HepG2 (cell line): ENCODE data around the gene TUBG2. TPM values are rescaled to one million over a fixed set of nuclear protein-coding genes. Genes with fewer than 3 reads are reported as not detected.
A peak's percentile ranks its signal among the peaks of the same experiment; 100 is the strongest.

Experiments
- AHR ChIP-seq: IDR thresholded peaks from 2 replicates; pipeline ENCODE4 v1.6.1; 2018; ENCODE audit warnings: missing genetic modification reagents, missing compliant biosample characterization
- GLI4 ChIP-seq: sonication (generic); formaldehyde crosslinking; IDR thresholded peaks from 2 replicates; pipeline ENCODE4 v1.5.1; 2020; ENCODE audit warnings: missing genetic modification reagents, mild to moderate bottlenecking, moderate library complexity, borderline replicate concordance
- HNF4G ChIP-seq, 2 experiments: sonication (generic) in 1 of 2; formaldehyde crosslinking in 1 of 2; IDR thresholded peaks; 2 replicates each; pipeline versions ENCODE4 v1.4.0 to v1.6.1; 2011 to 2020; ENCODE audit warnings: borderline replicate concordance in 2 of 2, low read depth in 2 of 2, mild to moderate bottlenecking in 2 of 2, low read length in 1 of 2, missing genetic modification reagents in 1 of 2, moderate library complexity in 1 of 2
- SETDB1 ChIP-seq: sonication (generic); formaldehyde crosslinking; IDR thresholded peaks from 2 replicates; pipeline ENCODE4 v1.5.1; 2020; ENCODE audit warnings: missing genetic modification reagents, mild to moderate bottlenecking, borderline replicate concordance
- TBX2 ChIP-seq: sonication (generic); formaldehyde crosslinking; IDR thresholded peaks from 2 replicates; pipeline ENCODE4 v1.5.0; 2020; ENCODE audit warnings: missing genetic modification reagents, mild to moderate bottlenecking, borderline replicate concordance
- TOPORS ChIP-seq: sonication (generic); formaldehyde crosslinking; IDR thresholded peaks from 2 replicates; pipeline ENCODE4 v1.8.0; 2023; ENCODE audit warnings: mild to moderate bottlenecking, missing genetic modification reagents
- ZNF674 ChIP-seq: sonication (generic); formaldehyde crosslinking; IDR thresholded peaks from 2 replicates; pipeline ENCODE4 v1.5.0; 2020; ENCODE audit warnings: low read depth, mild to moderate bottlenecking, missing genetic modification reagents
- polyA plus RNA-seq, 8 experiments: library from polyadenylated mRNA; depleted of rRNA in 3 of 8; stranded (reverse) in 7 of 8; unstranded in 1 of 8; fragments of >200 nt; fragmentation: Illumina TruSeq in 4 of 8; extraction: Trizol in 4 of 8; gene quantifications; 2 replicates each; pipeline versions ENCODE4 v1.2.1 to v1.2.3, GENCODE V29; 2011 to 2016; ENCODE audit warnings: low read depth in 4 of 8, missing spikeins in 1 of 8, mixed read lengths in 1 of 8; ENCODE audit not compliant: insufficient read depth in 1 of 8
- total RNA-seq, 5 experiments: library from RNA; depleted of rRNA; stranded (reverse); fragments of >200 nt; fragmentation: Illumina TruSeq; extraction: Trizol; gene quantifications; 2 replicates each; pipeline ENCODE4 v1.2.3, GENCODE V29; 2016; ENCODE audit warnings: low read depth in 1 of 5
- TF ChIP-seq, protein P1 (sequence below): sonication (generic); formaldehyde crosslinking; IDR thresholded peaks from 2 replicates; pipeline ENCODE4 v1.4.0; 2020; ENCODE audit warnings: missing genetic modification reagents; ENCODE audit errors: not compliant biosample characterization
- TF ChIP-seq, protein P2 (sequence below): sonication (generic); formaldehyde crosslinking; IDR thresholded peaks from 2 replicates; pipeline ENCODE4 v1.4.0; 2020; ENCODE audit warnings: missing genetic modification reagents, mild to moderate bottlenecking, borderline replicate concordance
- TF ChIP-seq, protein P3 (sequence below): sonication (generic); formaldehyde crosslinking; IDR thresholded peaks from 2 replicates; pipeline ENCODE4 v1.8.0; 2022; ENCODE audit warnings: mild to moderate bottlenecking, missing genetic modification reagents
- TF ChIP-seq, protein P4 (sequence below): sonication (generic); formaldehyde crosslinking; IDR thresholded peaks from 2 replicates; pipeline ENCODE4 v1.5.0; 2020; ENCODE audit warnings: missing genetic modification reagents, mild to moderate bottlenecking, borderline replicate concordance
- TF ChIP-seq, protein P5 (sequence below): sonication (generic); formaldehyde crosslinking; IDR thresholded peaks from 2 replicates; pipeline ENCODE4 v1.4.0; 2020; ENCODE audit warnings: mild to moderate bottlenecking, missing genetic modification reagents
- TF ChIP-seq, protein P6 (sequence below): sonication (generic); formaldehyde crosslinking; conservative IDR thresholded peaks from 2 replicates; pipeline ENCODE4 v1.8.1; 2023; ENCODE audit warnings: missing genetic modification reagents

The TUBG2 gene
- total and polyA plus RNA-seq, 2 of the 13 experiments (the other 11 are each of a cell fraction or from before 2014, with no cell fraction given): 16.0 to 42.3 TPM

DNA sequence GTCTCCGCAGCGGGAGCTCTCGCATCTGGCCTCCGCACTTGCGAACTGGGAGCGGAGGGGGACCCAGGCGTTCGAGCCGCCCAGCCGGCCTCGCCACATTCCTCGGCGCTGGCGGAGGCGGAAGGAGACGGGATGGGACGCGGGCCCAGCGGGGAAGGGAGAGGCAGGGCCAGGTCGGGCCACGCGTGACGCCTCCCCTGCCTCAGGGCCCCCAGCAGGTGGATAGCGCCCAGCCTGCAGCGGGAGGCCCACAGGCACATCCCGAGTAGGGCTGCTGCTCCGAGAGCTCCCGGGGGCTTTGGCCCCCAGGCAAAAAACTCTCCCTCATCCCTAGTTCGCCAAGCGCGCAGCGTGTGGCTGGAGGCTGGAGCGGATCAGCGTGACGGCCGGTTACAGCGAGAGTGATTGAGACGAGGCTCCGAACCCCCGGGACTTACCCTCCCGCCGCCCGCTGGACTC lies 16.9 kb downstream of the TUBG2 start (continued):
- TF ChIP-seq, protein P1, sequence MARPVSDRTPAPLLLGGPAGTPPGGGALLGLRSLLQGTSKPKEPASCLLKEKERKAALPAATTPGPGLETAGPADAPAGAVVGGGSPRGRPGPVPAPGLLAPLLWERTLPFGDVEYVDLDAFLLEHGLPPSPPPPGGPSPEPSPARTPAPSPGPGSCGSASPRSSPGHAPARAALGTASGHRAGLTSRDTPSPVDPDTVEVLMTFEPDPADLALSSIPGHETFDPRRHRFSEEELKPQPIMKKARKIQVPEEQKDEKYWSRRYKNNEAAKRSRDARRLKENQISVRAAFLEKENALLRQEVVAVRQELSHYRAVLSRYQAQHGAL (CRISPR knock-in tag): peak; percentile 24
- TF ChIP-seq HNF4G (IDR thresholded peaks at IDR 0.05; ENCODE audit: borderline replicate concordance, low read depth, low read length): no peak
- 0 out of 2 replicates have a peak, but pooled peaks have one; percentile 6 for TF ChIP-seq HNF4G (CRISPR knock-in tag; IDR thresholded peaks at IDR 0.05; ENCODE audit: borderline replicate concordance, low read depth)
- peak; percentile 92 for TF ChIP-seq ZNF674 (CRISPR knock-in tag)
- TF ChIP-seq, protein P2, sequence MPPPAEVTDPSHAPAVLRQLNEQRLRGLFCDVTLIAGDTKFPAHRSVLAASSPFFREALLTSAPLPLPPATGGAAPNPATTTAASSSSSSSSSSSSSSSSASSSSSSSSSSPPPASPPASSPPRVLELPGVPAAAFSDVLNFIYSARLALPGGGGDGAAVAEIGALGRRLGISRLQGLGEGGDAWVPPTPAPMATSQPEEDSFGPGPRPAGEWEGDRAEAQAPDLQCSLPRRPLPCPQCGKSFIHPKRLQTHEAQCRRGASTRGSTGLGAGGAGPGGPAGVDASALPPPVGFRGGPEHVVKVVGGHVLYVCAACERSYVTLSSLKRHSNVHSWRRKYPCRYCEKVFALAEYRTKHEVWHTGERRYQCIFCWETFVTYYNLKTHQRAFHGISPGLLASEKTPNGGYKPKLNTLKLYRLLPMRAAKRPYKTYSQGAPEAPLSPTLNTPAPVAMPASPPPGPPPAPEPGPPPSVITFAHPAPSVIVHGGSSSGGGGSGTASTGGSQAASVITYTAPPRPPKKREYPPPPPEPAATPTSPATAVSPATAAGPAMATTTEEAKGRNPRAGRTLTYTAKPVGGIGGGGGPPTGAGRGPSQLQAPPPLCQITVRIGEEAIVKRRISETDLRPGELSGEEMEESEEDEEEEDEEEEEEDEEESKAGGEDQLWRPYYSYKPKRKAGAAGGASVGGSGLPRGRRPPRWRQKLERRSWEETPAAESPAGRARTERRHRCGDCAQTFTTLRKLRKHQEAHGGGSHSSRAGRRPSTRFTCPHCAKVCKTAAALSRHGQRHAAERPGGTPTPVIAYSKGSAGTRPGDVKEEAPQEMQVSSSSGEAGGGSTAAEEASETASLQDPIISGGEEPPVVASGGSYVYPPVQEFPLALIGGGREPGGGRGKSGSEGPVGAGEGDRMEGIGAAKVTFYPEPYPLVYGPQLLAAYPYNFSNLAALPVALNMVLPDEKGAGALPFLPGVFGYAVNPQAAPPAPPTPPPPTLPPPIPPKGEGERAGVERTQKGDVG: 0 out of 2 replicates have a peak, but pooled peaks have one; percentile 56
- TF ChIP-seq, protein P3, sequence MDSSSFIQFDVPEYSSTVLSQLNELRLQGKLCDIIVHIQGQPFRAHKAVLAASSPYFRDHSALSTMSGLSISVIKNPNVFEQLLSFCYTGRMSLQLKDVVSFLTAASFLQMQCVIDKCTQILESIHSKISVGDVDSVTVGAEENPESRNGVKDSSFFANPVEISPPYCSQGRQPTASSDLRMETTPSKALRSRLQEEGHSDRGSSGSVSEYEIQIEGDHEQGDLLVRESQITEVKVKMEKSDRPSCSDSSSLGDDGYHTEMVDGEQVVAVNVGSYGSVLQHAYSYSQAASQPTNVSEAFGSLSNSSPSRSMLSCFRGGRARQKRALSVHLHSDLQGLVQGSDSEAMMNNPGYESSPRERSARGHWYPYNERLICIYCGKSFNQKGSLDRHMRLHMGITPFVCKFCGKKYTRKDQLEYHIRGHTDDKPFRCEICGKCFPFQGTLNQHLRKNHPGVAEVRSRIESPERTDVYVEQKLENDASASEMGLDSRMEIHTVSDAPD (CRISPR knock-in tag): 0 out of 2 replicates have a peak, but pooled peaks have one; percentile 33
- TF ChIP-seq TBX2 (CRISPR knock-in tag): peak; percentile 53
- TF ChIP-seq TOPORS (CRISPR knock-in tag): 0 out of 2 replicates have a peak, but pooled peaks have one; percentile 60
- TF ChIP-seq, protein P4, sequence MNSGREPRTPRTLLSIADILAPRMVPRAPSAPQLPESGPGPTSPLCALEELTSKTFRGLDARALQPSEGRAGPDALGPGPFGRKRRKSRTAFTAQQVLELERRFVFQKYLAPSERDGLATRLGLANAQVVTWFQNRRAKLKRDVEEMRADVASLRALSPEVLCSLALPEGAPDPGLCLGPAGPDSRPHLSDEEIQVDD (CRISPR knock-in tag): 0 out of 2 replicates have a peak, but pooled peaks have one; percentile 35
- TF ChIP-seq SETDB1 (CRISPR knock-in tag): 0 out of 2 replicates have a peak, but pooled peaks have one; percentile 69
- TF ChIP-seq AHR: no peak
- TF ChIP-seq GLI4 (CRISPR knock-in tag): peak; percentile 54; the same call in 1 of the 2 replicates
- TF ChIP-seq, protein P5, sequence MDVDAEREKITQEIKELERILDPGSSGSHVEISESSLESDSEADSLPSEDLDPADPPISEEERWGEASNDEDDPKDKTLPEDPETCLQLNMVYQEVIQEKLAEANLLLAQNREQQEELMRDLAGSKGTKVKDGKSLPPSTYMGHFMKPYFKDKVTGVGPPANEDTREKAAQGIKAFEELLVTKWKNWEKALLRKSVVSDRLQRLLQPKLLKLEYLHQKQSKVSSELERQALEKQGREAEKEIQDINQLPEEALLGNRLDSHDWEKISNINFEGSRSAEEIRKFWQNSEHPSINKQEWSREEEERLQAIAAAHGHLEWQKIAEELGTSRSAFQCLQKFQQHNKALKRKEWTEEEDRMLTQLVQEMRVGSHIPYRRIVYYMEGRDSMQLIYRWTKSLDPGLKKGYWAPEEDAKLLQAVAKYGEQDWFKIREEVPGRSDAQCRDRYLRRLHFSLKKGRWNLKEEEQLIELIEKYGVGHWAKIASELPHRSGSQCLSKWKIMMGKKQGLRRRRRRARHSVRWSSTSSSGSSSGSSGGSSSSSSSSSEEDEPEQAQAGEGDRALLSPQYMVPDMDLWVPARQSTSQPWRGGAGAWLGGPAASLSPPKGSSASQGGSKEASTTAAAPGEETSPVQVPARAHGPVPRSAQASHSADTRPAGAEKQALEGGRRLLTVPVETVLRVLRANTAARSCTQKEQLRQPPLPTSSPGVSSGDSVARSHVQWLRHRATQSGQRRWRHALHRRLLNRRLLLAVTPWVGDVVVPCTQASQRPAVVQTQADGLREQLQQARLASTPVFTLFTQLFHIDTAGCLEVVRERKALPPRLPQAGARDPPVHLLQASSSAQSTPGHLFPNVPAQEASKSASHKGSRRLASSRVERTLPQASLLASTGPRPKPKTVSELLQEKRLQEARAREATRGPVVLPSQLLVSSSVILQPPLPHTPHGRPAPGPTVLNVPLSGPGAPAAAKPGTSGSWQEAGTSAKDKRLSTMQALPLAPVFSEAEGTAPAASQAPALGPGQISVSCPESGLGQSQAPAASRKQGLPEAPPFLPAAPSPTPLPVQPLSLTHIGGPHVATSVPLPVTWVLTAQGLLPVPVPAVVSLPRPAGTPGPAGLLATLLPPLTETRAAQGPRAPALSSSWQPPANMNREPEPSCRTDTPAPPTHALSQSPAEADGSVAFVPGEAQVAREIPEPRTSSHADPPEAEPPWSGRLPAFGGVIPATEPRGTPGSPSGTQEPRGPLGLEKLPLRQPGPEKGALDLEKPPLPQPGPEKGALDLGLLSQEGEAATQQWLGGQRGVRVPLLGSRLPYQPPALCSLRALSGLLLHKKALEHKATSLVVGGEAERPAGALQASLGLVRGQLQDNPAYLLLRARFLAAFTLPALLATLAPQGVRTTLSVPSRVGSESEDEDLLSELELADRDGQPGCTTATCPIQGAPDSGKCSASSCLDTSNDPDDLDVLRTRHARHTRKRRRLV (CRISPR knock-in tag): 0 out of 2 replicates have a peak, but pooled peaks have one; percentile 26
- TF ChIP-seq, protein P6, sequence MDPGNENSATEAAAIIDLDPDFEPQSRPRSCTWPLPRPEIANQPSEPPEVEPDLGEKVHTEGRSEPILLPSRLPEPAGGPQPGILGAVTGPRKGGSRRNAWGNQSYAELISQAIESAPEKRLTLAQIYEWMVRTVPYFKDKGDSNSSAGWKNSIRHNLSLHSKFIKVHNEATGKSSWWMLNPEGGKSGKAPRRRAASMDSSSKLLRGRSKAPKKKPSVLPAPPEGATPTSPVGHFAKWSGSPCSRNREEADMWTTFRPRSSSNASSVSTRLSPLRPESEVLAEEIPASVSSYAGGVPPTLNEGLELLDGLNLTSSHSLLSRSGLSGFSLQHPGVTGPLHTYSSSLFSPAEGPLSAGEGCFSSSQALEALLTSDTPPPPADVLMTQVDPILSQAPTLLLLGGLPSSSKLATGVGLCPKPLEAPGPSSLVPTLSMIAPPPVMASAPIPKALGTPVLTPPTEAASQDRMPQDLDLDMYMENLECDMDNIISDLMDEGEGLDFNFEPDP (CRISPR knock-in tag): no peak
